MM.1S (cell line): ENCODE measurements around the gene TCF23.

Experiments used
- DNase-seq: peaks from one replicate; pipeline ENCODE4 v3.0.0-alpha.2; 2015
- H2AFZ ChIP-seq: fragments of 300-600 bp; sonication (generic); 2 replicates; pipeline ENCODE4 v1.6.0; 2016; ENCODE audit warnings: antibody characterized with exemption, low read length
- H3F3A ChIP-seq: fragments of 300-600 bp; sonication (generic); 2 replicates; pipeline ENCODE4 v1.6.1; 2016; ENCODE audit warnings: mild to moderate bottlenecking, antibody characterized with exemption, low read length, moderate library complexity, mixed read lengths; ENCODE audit not compliant: insufficient read depth
- H3K27ac ChIP-seq: fragments of 300-600 bp; sonication (generic); 2 replicates; pipeline ENCODE4 v1.5.1; 2016; ENCODE audit warnings: mild to moderate bottlenecking, low read length
- H3K27me3 ChIP-seq: fragments of 300-600 bp; sonication (generic); replicated peaks from 2 replicates; pipeline ENCODE4 v1.6.0; 2016; ENCODE audit warnings: low read length; ENCODE audit not compliant: insufficient read depth
- H3K36me3 ChIP-seq: fragments of 300-600 bp; sonication (generic); replicated peaks from 2 replicates; pipeline ENCODE4 v1.6.1; 2016; ENCODE audit warnings: mild to moderate bottlenecking, low read length, mixed read lengths; ENCODE audit not compliant: insufficient read depth
- H3K4me1 ChIP-seq: fragments of 300-600 bp; sonication (generic); 2 replicates; pipeline ENCODE4 v1.6.1; 2016; ENCODE audit warnings: low read length, mixed read lengths
- H3K4me2 ChIP-seq: fragments of 300-600 bp; sonication (generic); 2 replicates; pipeline ENCODE4 v1.6.0; 2016; ENCODE audit warnings: low read depth, low read length
- H3K4me3 ChIP-seq: fragments of 300-600 bp; sonication (generic); 2 replicates; pipeline ENCODE4 v1.5.1; 2016; ENCODE audit warnings: low read length, mixed read lengths
- H3K79me2 ChIP-seq: fragments of 300-600 bp; sonication (generic); 2 replicates; pipeline ENCODE4 v1.6.1; 2016; ENCODE audit warnings: mixed run types, low read length, mixed read lengths
- H3K9ac ChIP-seq: fragments of 300-600 bp; sonication (generic); 2 replicates; pipeline ENCODE4 v1.6.1; 2016; ENCODE audit warnings: low read length, mixed read lengths
- H3K9me2 ChIP-seq: fragments of 300-600 bp; sonication (generic); replicated peaks from 2 replicates; pipeline ENCODE4 v1.6.1; 2016; ENCODE audit warnings: mild to moderate bottlenecking, low read length, mixed read lengths; ENCODE audit not compliant: insufficient read depth
- H3K9me3 ChIP-seq: fragments of 300-600 bp; sonication (generic); replicated peaks from 2 replicates; pipeline ENCODE4 v1.6.1; 2016; ENCODE audit warnings: mild to moderate bottlenecking, low read length, mixed read lengths; ENCODE audit not compliant: insufficient read depth
- H4K20me1 ChIP-seq: fragments of 300-600 bp; sonication (generic); 2 replicates; pipeline ENCODE4 v1.6.1; 2016; ENCODE audit warnings: mild to moderate bottlenecking, low read length, moderate library complexity, mixed read lengths; ENCODE audit not compliant: insufficient read depth
- EZH2 ChIP-seq: fragments of 300-600 bp; sonication (generic); optimal IDR thresholded peaks from 2 replicates; pipeline ENCODE3; 2017; ENCODE audit warnings: low read depth, mild to moderate bottlenecking, antibody characterized with exemption, low read length, mixed read lengths
- EZH2phosphoT487 ChIP-seq: fragments of 300-600 bp; sonication (generic); IDR thresholded peaks from 2 replicates; pipeline ENCODE4 v1.6.1; 2018; ENCODE audit warnings: antibody characterized with exemption, low read length
- TF ChIP-seq, protein P1 (sequence below): fragments of 300-600 bp; sonication (generic); IDR thresholded peaks from 2 replicates; pipeline ENCODE4 v1.5.1; 2016; ENCODE audit warnings: antibody characterized with exemption, low read length, mixed read lengths

Gene TCF23

DNA sequence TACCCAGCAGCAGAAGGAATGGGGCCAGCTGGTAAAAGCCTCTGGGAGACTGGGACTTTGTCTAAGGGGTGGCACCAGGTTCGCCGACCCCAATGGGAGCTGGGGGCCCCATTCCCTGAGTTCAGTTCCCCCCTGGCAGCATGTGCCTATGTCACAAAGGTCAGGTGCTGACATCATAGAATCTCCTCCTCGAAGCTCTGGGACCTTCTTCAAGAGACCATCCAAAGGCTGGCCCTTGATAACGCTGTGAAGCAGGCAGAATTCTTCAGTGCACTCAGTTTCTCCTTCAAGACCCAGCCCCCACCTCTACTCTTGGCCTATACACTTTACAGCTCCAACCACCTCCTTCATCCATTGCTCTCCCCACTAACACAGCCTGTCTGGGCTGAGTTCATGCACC is 9.5 kb upstream of the TCF23 start, which contains the start of gene PRR30:
Gene PRR30, minus strand, starts transcription at position 101 of the 400 bp plus-strand sequence. CDS start 1,081 bp downstream, outside the sequence.
- Histone ChIP-seq H3K79me2 (peaks cover 2% of the 10 kb centered on the region), H3K4me3 (no peak within 1 kb of the TSS), H3K4me2 (no peak within 1 kb of the TSS), H3F3A (0 out of 2 replicates have a peak, but pooled peaks cover 6% of the 10 kb centered on the region), H3K27ac (no peak within 1 kb of the TSS), H3K4me1 (no peaks in the 10 kb centered on the region), H3K27me3 (no peaks in the 10 kb centered on the region), H3K9ac (no peak within 1 kb of the TSS), H4K20me1 (no peaks in the 10 kb centered on the region), H3K36me3 (no peaks in the 10 kb centered on the region), H3K9me3 (no peaks in the 10 kb centered on the region), H3K9me2 (no peaks in the 10 kb centered on the region), H2AFZ (no peak within 1 kb of the TSS)
- TF ChIP-seq EZH2 (no peak), EZH2phosphoT487 (no peak)
- TF ChIP-seq, protein P1, sequence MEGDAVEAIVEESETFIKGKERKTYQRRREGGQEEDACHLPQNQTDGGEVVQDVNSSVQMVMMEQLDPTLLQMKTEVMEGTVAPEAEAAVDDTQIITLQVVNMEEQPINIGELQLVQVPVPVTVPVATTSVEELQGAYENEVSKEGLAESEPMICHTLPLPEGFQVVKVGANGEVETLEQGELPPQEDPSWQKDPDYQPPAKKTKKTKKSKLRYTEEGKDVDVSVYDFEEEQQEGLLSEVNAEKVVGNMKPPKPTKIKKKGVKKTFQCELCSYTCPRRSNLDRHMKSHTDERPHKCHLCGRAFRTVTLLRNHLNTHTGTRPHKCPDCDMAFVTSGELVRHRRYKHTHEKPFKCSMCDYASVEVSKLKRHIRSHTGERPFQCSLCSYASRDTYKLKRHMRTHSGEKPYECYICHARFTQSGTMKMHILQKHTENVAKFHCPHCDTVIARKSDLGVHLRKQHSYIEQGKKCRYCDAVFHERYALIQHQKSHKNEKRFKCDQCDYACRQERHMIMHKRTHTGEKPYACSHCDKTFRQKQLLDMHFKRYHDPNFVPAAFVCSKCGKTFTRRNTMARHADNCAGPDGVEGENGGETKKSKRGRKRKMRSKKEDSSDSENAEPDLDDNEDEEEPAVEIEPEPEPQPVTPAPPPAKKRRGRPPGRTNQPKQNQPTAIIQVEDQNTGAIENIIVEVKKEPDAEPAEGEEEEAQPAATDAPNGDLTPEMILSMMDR, result no peak
- DNase-seq, result no peak

DNA sequence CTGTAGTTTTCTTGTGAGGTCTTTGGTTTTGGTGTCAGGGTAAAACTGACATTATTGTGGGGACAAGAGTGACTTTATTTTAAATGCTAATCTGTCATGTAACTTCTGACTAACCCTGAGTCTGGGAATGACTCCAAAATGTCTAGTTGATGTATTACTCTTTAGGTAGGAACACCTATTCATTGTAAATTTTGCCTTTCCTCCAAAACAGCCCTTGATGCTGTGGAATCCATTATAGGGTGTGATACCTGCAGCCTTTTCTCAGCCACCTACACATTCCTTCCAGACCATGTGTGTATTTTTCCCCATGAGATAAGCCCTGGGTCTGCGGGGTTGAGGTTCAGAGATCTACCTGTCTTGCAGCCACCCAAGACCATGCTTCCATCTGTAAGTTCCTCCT is 5.5 kb upstream of the TCF23 start:
- no peak overlapping the region for H2AFZ ChIP-seq
- H3K9me2 ChIP-seq, result no peaks in the 10 kb centered on the region
- H3K9ac ChIP-seq, result no peak overlapping the region
- H3K79me2 ChIP-seq, result no peaks in the 10 kb centered on the region
- no peak for DNase-seq
- no peak overlapping the region for H3K27ac ChIP-seq
- no peak overlapping the region for H3K4me2 ChIP-seq
- TF ChIP-seq, protein P1, result no peak
- TF ChIP-seq EZH2, result no peak
- no peak for TF ChIP-seq EZH2phosphoT487
- H3K9me3 ChIP-seq, result no peaks in the 10 kb centered on the region
- no peak overlapping the region for H3K4me3 ChIP-seq
- H4K20me1 ChIP-seq, result no peaks in the 10 kb centered on the region
- no peaks in the 10 kb centered on the region for H3F3A ChIP-seq
- H3K36me3 ChIP-seq, result no peaks in the 10 kb centered on the region
- H3K27me3 ChIP-seq, result no peaks in the 10 kb centered on the region
- H3K4me1 ChIP-seq, result no peaks in the 10 kb centered on the region

DNA sequence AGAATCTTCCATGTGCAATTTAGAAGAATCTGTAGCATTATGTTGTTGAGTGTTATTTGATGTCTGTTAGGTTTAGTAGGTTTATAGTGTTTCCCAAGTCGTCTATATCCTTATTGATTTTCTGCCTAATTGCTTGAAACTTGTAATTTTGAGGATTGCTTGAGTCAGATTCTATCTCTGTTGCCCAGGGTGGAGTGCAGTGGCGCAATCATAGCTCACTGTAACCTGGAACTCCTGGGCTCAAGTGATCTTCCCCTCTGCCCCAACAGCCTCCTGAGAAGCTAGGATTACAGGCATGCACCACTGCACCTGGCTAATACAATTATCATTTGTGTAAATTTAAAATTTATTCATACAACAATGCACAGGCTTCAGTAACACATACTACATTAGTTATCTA is 3.1 kb upstream of the TCF23 start:
- TF ChIP-seq EZH2 (no peak), EZH2phosphoT487 (no peak)
- TF ChIP-seq, protein P1, result no peak
- H4K20me1 ChIP-seq, result no peaks in the 10 kb centered on the region
- no peaks in the 10 kb centered on the region for H3K79me2 ChIP-seq
- H3K27ac ChIP-seq, result no peak overlapping the region
- H3K4me2 ChIP-seq, result no peak overlapping the region
- DNase-seq, result no peak
- H3K36me3 ChIP-seq, result no peaks in the 10 kb centered on the region
- no peaks in the 10 kb centered on the region for H3K9me3 ChIP-seq
- no peak overlapping the region for H2AFZ ChIP-seq
- H3K27me3 ChIP-seq, result no peaks in the 10 kb centered on the region
- no peak overlapping the region for H3K4me3 ChIP-seq
- no peaks in the 10 kb centered on the region for H3K9me2 ChIP-seq
- H3K9ac ChIP-seq, result no peak overlapping the region
- no peaks in the 10 kb centered on the region for H3K4me1 ChIP-seq
- no peaks in the 10 kb centered on the region for H3F3A ChIP-seq
